Sigmoid colon (tissue), 4 donors: ENCODE measurements around the gene FCHSD2.

Source experiments
- CTCF ChIP-seq, 4 experiments: fragments of 450-650 bp in 3 of 4; fragments of 200-600 bp in 1 of 4; IDR thresholded peaks; one replicate each; pipeline ENCODE4 v1.5.1; 2016 to 2019; ENCODE audit warnings: antibody characterized with exemption in 4 of 4, mild to moderate bottlenecking in 3 of 4, moderate library complexity in 2 of 4
- POLR2A ChIP-seq, 2 donors: fragments of 450-650 bp; IDR thresholded peaks; one replicate each; pipeline ENCODE4 v1.6.1; 2016; ENCODE audit warnings: antibody characterized with exemption in 2 of 2, mild to moderate bottlenecking in 2 of 2, moderate library complexity in 2 of 2
- POLR2AphosphoS5 ChIP-seq, 4 donors: sonication (generic); formaldehyde crosslinking; IDR thresholded peaks; one replicate each; pipeline ENCODE4 v1.6.1; 2017; ENCODE audit warnings: antibody characterized with exemption in 4 of 4

GRCh38 chr11:73099512-73100266 is 42.4 kb downstream of the FCHSD2 start:
- TF ChIP-seq CTCF (IDR thresholded peaks at IDR 0.05) (no peak), POLR2A (IDR thresholded peaks at IDR 0.05) (no peak), POLR2AphosphoS5 (IDR thresholded peaks at IDR 0.05) (no peak)
